Pancreas (tissue), 10 donors: ENCODE data around the gene SMURF1. TPM values are rescaled to one million over a fixed set of nuclear protein-coding genes. Genes with fewer than 3 reads are reported as not detected.
A peak's percentile ranks its signal among the peaks of the same experiment; 100 is the strongest.

Experiments
- ATAC-seq, 4 donors: fragments of 200-7000 bp; cut with Tn5 transposase; one replicate each; pipeline versions ENCODE4 v1.8.0 to v1.9.1; 2020; ENCODE audit warnings: mild to moderate bottlenecking in 4 of 4, moderate library complexity in 4 of 4
- DNase-seq, 6 donors: peaks; one replicate each; pipeline ENCODE4 v3.0.0-alpha.2; 2020
- FAIRE-seq: peaks from 2 replicates; lab custom pipeline; 2012; peaks lifted over from hg19 to GRCh38; lab: Jason Lieb, UNC
- H3K27ac ChIP-seq, 4 donors: fragments of 200-600 bp; sonication (generic); 1 replicate in 3 of 4; 2 replicates in 1 of 4; pipeline versions ENCODE4 v1.5.0 to v1.8.0; 2020
- H3K27me3 ChIP-seq, 4 donors: fragments of 200-600 bp; one replicate each; pipeline ENCODE4 v1.8.0; 2021
- H3K36me3 ChIP-seq, 3 donors: fragments of 200-600 bp; sonication (generic) in 1 of 3; one replicate each; pipeline versions ENCODE4 v1.5.0 to v1.8.0; 2020 to 2021
- H3K4me1 ChIP-seq, 3 donors: fragments of 200-600 bp; one replicate each; pipeline ENCODE4 v1.8.0; 2021
- H3K4me3 ChIP-seq, 4 donors: fragments of 200-600 bp; sonication (generic) in 2 of 4; one replicate each; pipeline versions ENCODE4 v1.5.0 to v1.8.0; 2020 to 2021
- H3K9me3 ChIP-seq, 4 donors: fragments of 200-600 bp; one replicate each; pipeline ENCODE4 v1.8.0; 2021
- CTCF ChIP-seq, 4 donors: fragments of 200-600 bp; sonication (generic) in 3 of 4; IDR thresholded peaks; one replicate each; pipeline versions ENCODE4 v1.5.0 to v1.8.0; 2021; ENCODE audit warnings: antibody characterized with exemption in 4 of 4
- WGBS, 2 donors: extraction: QIAGEN DNeasy Blood & Tissue Kit; methylation state at CpG; one replicate each; pipeline ENCODE4 v1.1.7; 2013; 5-methylcytosine and 5-hydroxymethylcytosine counted together
- intact Hi-C, 3 donors: fragments of 100-400 bp; cut with DNase I; formaldehyde crosslinking; loops; one replicate each; pipeline versions ENCODE4 v1.11.1 to v1.14.2; 2022
- polyA plus RNA-seq, 2 donors: library from polyadenylated mRNA; stranded (reverse); fragments of 200-250 nt; gene quantifications; one replicate each; pipeline ENCODE4 v1.2.3, GENCODE V29; 2013
- total RNA-seq, 6 donors: library from RNA; stranded (reverse); fragmentation: NEBNext Ultra II Directional in 4 of 6; extraction: Animal tissue kit (Norgen Biotek cat#: 25700) in 4 of 6; gene quantifications; one replicate each; pipeline versions ENCODE4 v1.2.1 to v1.2.4, GENCODE V29; 2021 to 2023
- donor health status: healthy with polysubstance abuse.
- donor health status: DM: no; HTN: no; CAD: no; lungs with moderate emphysema.
- donor health status: DM: no; HTN: no; CAD: no.
- donor health status: control.
- donor health status: control.
- donor health status: Bipolar disorder and iron deficiency.
- donor health status: DM: yes; HTN: yes; CAD: no.
- donor health status: DM: no; HTN: no; CAD: no.
- donor health status: DM: no; HTN: no; CAD: no.
- donor health status: DM: yes; HTN: yes; CAD: no.

The SMURF1 gene
- total and polyA plus RNA-seq, 8 donors = 7.6 to 22.7 (median 14.1) TPM

- no peaks in the 10 kb centered on the region for H3K9me3 ChIP-seq
- WGBS, 2 donors = 64 to 75% methylated on average over 5 of the region's 5 CpGs
- H3K36me3 ChIP-seq = peaks cover 3 to 60% (median 16%) of the 10 kb centered on the region in 3 donors
- no peak for TF ChIP-seq CTCF (IDR thresholded peaks at IDR 0.05)
- FAIRE-seq = no peak
- ATAC-seq = no peak
- H3K4me1 ChIP-seq = peaks cover 0 to 4% (median 0%) of the 10 kb centered on the region in 3 donors
- DNase-seq = no peak
- no peaks in the 10 kb centered on the region for H3K27me3 ChIP-seq
- H3K27ac ChIP-seq = no peak overlapping the region
- no peak overlapping the region for H3K4me3 ChIP-seq
- intact Hi-C loops = loop anchor here in 1 of 3 donors (10.0 kb wide), 1 partner anchor 262 kb away; no protein-coding TSS in a partner anchor
Measured at GRCh38 chr7:99042957-99043356, 101.0 kb downstream of the SMURF1 start.

- 58 to 64% methylated on average over 11 of the region's 11 CpGs for WGBS, 2 donors
- Histone ChIP-seq H3K4me3 (no peak overlapping the region), H3K9me3 (no peaks in the 10 kb centered on the region), H3K4me1 (peaks cover 0 to 4% (median 0%) of the 10 kb centered on the region in 3 donors), H3K27me3 (no peaks in the 10 kb centered on the region), H3K36me3 (peaks cover 2 to 66% (median 28%) of the 10 kb centered on the region in 3 donors), H3K27ac (no peak overlapping the region)
- FAIRE-seq (no peak), ATAC-seq (peak in 3 of 4 donors; percentile 12 to 51 (median 44)), DNase-seq (no peak)
- intact Hi-C loops = loop anchor here in 2 of 3 donors (2.0 to 10.0 kb wide), 2 partner anchors 263 to 273 kb away; no protein-coding TSS in a partner anchor
- no peak for TF ChIP-seq CTCF (IDR thresholded peaks at IDR 0.05)
Measured at GRCh38 chr7:99041526-99041925, 102.4 kb downstream of the SMURF1 start.

GRCh38 chr7:99040104-99040958, 103.6 kb downstream of the SMURF1 start:
- WGBS, 2 donors = 71 to 73% methylated on average over 31 of the region's 31 CpGs
- DNase-seq = peak; percentile 71 to 85 (median 76)
- H3K36me3 ChIP-seq = peaks cover 2 to 70% (median 34%) of the 10 kb centered on the region in 3 donors

DNA sequence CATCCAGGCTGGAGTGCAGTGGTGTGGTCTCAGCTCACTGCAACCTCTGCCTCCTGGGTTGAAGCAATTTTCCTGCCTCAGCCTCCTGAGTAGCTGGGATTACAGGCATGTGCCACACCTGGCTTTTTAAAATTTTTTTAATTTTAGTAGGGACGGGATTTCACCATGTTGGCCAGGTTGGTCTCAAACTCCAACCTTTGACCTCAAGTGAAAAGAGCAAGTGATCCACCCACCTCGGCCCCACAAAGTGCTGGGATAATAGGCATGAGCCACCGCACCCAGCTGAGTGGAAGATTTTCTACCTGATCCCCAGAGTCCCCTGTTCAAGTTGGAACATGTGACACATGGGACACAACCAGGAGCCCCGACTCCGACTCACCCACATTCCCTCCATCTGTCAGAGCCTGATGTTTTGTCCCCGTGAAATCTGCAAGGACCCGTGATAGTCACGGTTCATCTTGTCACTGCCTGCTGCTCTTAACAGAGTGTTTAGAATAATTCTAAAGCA, 104.5 kb downstream of the SMURF1 start:
- H3K27me3 ChIP-seq = no peaks in the 10 kb centered on the region
- H3K27ac ChIP-seq = no peak overlapping the region
- no peak for ATAC-seq
- intact Hi-C loops = loop anchor here in 1 of 3 donors (5.0 kb wide), 1 partner anchor 273 kb away; no protein-coding TSS in a partner anchor
- H3K36me3 ChIP-seq = peaks cover 2 to 70% (median 36%) of the 10 kb centered on the region in 3 donors
- WGBS, 2 donors = 79 to 81% methylated on average over 8 of the region's 8 CpGs
- no peak for TF ChIP-seq CTCF (IDR thresholded peaks at IDR 0.05)
- DNase-seq = no peak
- H3K4me3 ChIP-seq = no peak overlapping the region
- H3K9me3 ChIP-seq = no peaks in the 10 kb centered on the region
- peaks cover 0 to 4% (median 0%) of the 10 kb centered on the region in 3 donors for H3K4me1 ChIP-seq
- no peak for FAIRE-seq

More at GRCh38 chr7:99040104-99040958, 103.6 kb downstream of the SMURF1 start:
- ATAC-seq (peak; percentile 76 to 92 (median 89)), FAIRE-seq (no peak)
- intact Hi-C loops = loop anchor here in 2 of 3 donors (2.0 to 10.0 kb wide), 2 partner anchors 264 to 274 kb away; no protein-coding TSS in a partner anchor
- Histone ChIP-seq H3K27me3 (no peaks in the 10 kb centered on the region), H3K4me3 (no peak overlapping the region), H3K4me1 (peaks cover 0 to 4% (median 0%) of the 10 kb centered on the region in 3 donors), H3K9me3 (no peaks in the 10 kb centered on the region), H3K27ac (no peak overlapping the region)
- peak; percentile 42 to 76 (median 64) for TF ChIP-seq CTCF (IDR thresholded peaks at IDR 0.05)
